ENCODE data around the gene AQR.

GRCh38 chr15:34984889-34985630 lies 15.5 kb upstream of the AQR start:
- no peak for TF ChIP-seq CTCF (conservative IDR thresholded peaks at IDR 0.05; ENCODE audit: low read depth in 2 of 2)
- no peak for TF ChIP-seq NANOG (IDR thresholded peaks at IDR 0.05; ENCODE audit: borderline replicate concordance)
- TF ChIP-seq REST (IDR thresholded peaks at IDR 0.05; ENCODE audit: unreplicated experiment): no peak
- TF ChIP-seq JUNB (IDR thresholded peaks at IDR 0.05; ENCODE audit: unreplicated experiment): no peak
- TF ChIP-seq EZH2 (IDR thresholded peaks at IDR 0.05; ENCODE audit: low read depth, unreplicated experiment): no peak
- no peak for TF ChIP-seq POLR2AphosphoS5 (IDR thresholded peaks at IDR 0.05; ENCODE audit: low read depth)
- no peak for TF ChIP-seq EZH2phosphoT487 (IDR thresholded peaks at IDR 0.05; ENCODE audit: unreplicated experiment)
- TF ChIP-seq CREB1 (CRISPR knock-in tag; IDR thresholded peaks at IDR 0.05; ENCODE audit: low read depth): no peak
- TF ChIP-seq ZNF331 (CRISPR knock-in tag; IDR thresholded peaks at IDR 0.05; ENCODE audit: low read depth): no peak

All from GM23338 (cell line).